Trophoblast cell (in vitro differentiated cells and primary cell): ENCODE results near the gene TRAF2.

Experiments
- DNase-seq, 2 donors: peaks; one replicate each; pipeline ENCODE4 v3.0.0-alpha.2; 2016
- H2AFZ ChIP-seq: 2 replicates; pipeline ENCODE4 v1.6.1; 2013; ENCODE audit warnings: low read length, moderate library complexity, mild to moderate bottlenecking; ENCODE audit not compliant: insufficient read depth, poor library complexity
- H2AK5ac ChIP-seq: 2 replicates; pipeline ENCODE4 v1.6.1; 2013; ENCODE audit warnings: mild to moderate bottlenecking, low read length
- H2BK120ac ChIP-seq: 2 replicates; pipeline ENCODE4 v1.6.1; 2013; ENCODE audit warnings: low read length, mild to moderate bottlenecking, moderate library complexity; ENCODE audit not compliant: insufficient read depth, poor library complexity
- H2BK12ac ChIP-seq: 2 replicates; pipeline ENCODE4 v1.6.1; 2013; ENCODE audit warnings: mild to moderate bottlenecking, low read length, moderate library complexity
- H2BK5ac ChIP-seq: 2 replicates; pipeline ENCODE4 v1.6.1; 2013; ENCODE audit warnings: low read length, low read depth, moderate library complexity, mild to moderate bottlenecking; ENCODE audit not compliant: poor library complexity
- H3K14ac ChIP-seq: 2 replicates; pipeline ENCODE4 v1.6.1; 2013; ENCODE audit warnings: mild to moderate bottlenecking, low read length
- H3K18ac ChIP-seq: 2 replicates; pipeline ENCODE4 v1.6.1; 2013; ENCODE audit warnings: mild to moderate bottlenecking, low read length
- H3K23ac ChIP-seq: 2 replicates; pipeline ENCODE4 v1.6.1; 2013; ENCODE audit warnings: low read length
- H3K27ac ChIP-seq: 2 replicates; pipeline ENCODE4 v1.5.1; 2013; ENCODE audit warnings: low read depth, mild to moderate bottlenecking, inconsistent platforms, low read length, moderate library complexity
- H3K27me3 ChIP-seq: 2 replicates; pipeline ENCODE4 v1.6.1; 2013; ENCODE audit warnings: inconsistent platforms, mild to moderate bottlenecking, low read length, moderate library complexity; ENCODE audit not compliant: insufficient read depth
- H3K36me3 ChIP-seq, 2 experiments: 1 replicate in 1 of 2; 2 replicates in 1 of 2; pipeline ENCODE4 v1.6.1; 2013; ENCODE audit warnings: low read length in 2 of 2, mild to moderate bottlenecking in 2 of 2, moderate library complexity in 1 of 2; ENCODE audit not compliant: insufficient read depth in 2 of 2, control insufficient read depth in 1 of 2
- H3K4ac ChIP-seq: 2 replicates; pipeline ENCODE4 v1.6.1; 2013; ENCODE audit warnings: low read depth, mild to moderate bottlenecking, low read length, moderate library complexity
- H3K4me1 ChIP-seq, 2 experiments: 1 replicate in 1 of 2; 2 replicates in 1 of 2; pipeline ENCODE4 v1.6.1; 2013; ENCODE audit warnings: low read length in 2 of 2, mild to moderate bottlenecking in 2 of 2, moderate library complexity in 1 of 2; ENCODE audit not compliant: insufficient read depth in 2 of 2, control insufficient read depth in 1 of 2
- H3K4me2 ChIP-seq: 2 replicates; pipeline ENCODE4 v1.6.1; 2013; ENCODE audit warnings: inconsistent platforms, mild to moderate bottlenecking, low read length, moderate library complexity
- H3K4me3 ChIP-seq: 2 replicates; pipeline ENCODE4 v1.5.1; 2013; ENCODE audit warnings: mild to moderate bottlenecking, low read depth, low read length, inconsistent platforms
- H3K79me1 ChIP-seq: one replicate; pipeline ENCODE4 v1.6.1; 2013; ENCODE audit warnings: low read length
- H3K79me2 ChIP-seq: 2 replicates; pipeline ENCODE4 v1.6.1; 2013; ENCODE audit warnings: low read length, mild to moderate bottlenecking; ENCODE audit not compliant: control insufficient read depth, insufficient read depth, poor library complexity
- H3K9ac ChIP-seq: 2 replicates; pipeline ENCODE4 v1.6.1; 2013; ENCODE audit warnings: mild to moderate bottlenecking, low read length
- H3K9me3 ChIP-seq: 2 replicates; pipeline ENCODE4 v1.6.1; 2013; ENCODE audit warnings: low read depth, mild to moderate bottlenecking, control low read depth, inconsistent platforms, low read length; ENCODE audit not compliant: insufficient read depth
- H4K12ac ChIP-seq: 2 replicates; pipeline ENCODE4 v1.6.1; 2013; ENCODE audit warnings: low read depth, mild to moderate bottlenecking, low read length, moderate library complexity
- H4K8ac ChIP-seq: 2 replicates; pipeline ENCODE4 v1.6.1; 2013; ENCODE audit warnings: low read depth, mild to moderate bottlenecking, low read length, moderate library complexity
- H4K91ac ChIP-seq: one replicate; pipeline ENCODE4 v1.6.1; 2013; ENCODE audit warnings: low read depth, mild to moderate bottlenecking, low read length, moderate library complexity
- WGBS: extraction: QIAGEN DNeasy Blood & Tissue Kit; methylation state at CpG from one replicate; pipeline ENCODE4 v1.1.7; 2013; ENCODE audit warnings: missing lambda C conversion rate; ENCODE audit not compliant: insufficient read length, insufficient coverage; ENCODE audit errors: extremely low coverage; 5-methylcytosine and 5-hydroxymethylcytosine counted together

Gene TRAF2

DNA sequence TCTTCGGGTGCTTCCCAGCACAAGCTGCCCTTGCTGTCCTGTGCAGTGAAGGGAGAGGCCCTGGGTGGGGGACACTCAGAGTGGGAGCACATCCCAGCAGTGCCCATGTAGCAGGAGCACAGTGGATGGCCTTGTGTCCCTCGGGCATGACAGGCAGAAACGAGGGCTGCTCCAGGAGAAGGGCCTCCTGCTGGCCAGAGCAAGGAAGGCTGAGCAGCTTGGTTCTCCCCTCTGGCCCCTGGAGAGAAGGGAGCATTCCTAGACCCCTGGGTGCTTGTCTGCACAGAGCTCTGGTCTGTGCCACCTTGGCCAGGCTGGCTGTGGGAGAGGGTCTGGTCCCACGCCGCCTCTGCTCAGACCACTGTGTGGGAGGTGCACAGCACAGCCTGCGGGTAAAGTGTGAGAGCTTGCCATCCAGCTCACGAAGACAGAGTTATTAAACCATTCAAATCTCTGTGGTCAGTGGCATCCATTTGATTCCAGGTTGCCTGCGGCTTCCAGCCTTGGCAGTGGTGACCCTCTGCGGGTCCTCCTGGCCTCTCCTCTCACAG lies 39.9 kb downstream of the TRAF2 start:
- H3K14ac ChIP-seq, result peak overlapping the region; percentile 21
- no peak overlapping the region for H3K4me2 ChIP-seq
- peaks cover 46 to 62% of the 10 kb centered on the region in 2 experiments for H3K36me3 ChIP-seq
- no peaks in the 10 kb centered on the region for H3K79me2 ChIP-seq
- no peak overlapping the region for H3K4ac ChIP-seq
- peak overlapping the region; percentile 52 for H4K8ac ChIP-seq
- peak overlapping the region; percentile 55 for H2BK120ac ChIP-seq
- peaks cover 5% of the 10 kb centered on the region for H3K79me1 ChIP-seq
- no peaks in the 10 kb centered on the region for H3K27me3 ChIP-seq
- peaks cover 8 to 14% of the 10 kb centered on the region in 2 experiments for H3K4me1 ChIP-seq
- no peak overlapping the region for H3K9ac ChIP-seq
- no peak for DNase-seq
- H3K23ac ChIP-seq, result no peak overlapping the region
- H4K91ac ChIP-seq, result peak overlapping the region; percentile 85
- H2AFZ ChIP-seq, result no peak overlapping the region
- no peak overlapping the region for H2AK5ac ChIP-seq
- no CpG with 5 or more reads among the region's 9 CpGs for WGBS
- H3K9me3 ChIP-seq, result peaks cover 2% of the 10 kb centered on the region
- H3K4me3 ChIP-seq, result no peak overlapping the region
- H4K12ac ChIP-seq, result peak overlapping the region; percentile 35
- no peak overlapping the region for H2BK12ac ChIP-seq
- H3K18ac ChIP-seq, result peak overlapping the region; percentile 73
- no peak overlapping the region for H3K27ac ChIP-seq
- no peak overlapping the region for H2BK5ac ChIP-seq

DNA sequence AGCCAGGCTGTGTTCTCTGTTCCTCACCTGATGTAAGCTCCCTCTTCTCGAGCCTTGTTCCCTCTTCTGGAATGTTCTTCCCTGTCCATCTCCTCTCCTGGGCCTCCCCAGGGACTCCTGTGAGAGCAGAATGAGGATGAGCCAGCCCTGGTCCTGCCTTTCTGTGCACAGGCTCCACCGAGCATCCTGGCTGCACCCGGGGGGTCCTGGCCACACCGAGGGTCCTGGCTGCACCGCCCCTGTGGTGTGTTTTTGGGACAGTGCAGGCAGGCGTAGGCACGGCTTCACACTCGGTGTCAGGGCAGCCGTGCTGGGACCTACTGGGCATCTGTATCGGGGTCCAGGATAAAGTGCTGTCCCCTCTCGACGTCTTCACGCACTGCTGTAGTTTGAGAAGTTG lies 40.4 kb downstream of the TRAF2 start:
- peak overlapping the region; percentile 17 for H4K91ac ChIP-seq
- H3K4me2 ChIP-seq, result no peak overlapping the region
- no peak overlapping the region for H4K12ac ChIP-seq
- H3K36me3 ChIP-seq, result peaks cover 42 to 59% of the 10 kb centered on the region in 2 experiments
- H3K14ac ChIP-seq, result no peak overlapping the region
- H3K18ac ChIP-seq, result no peak overlapping the region
- no peak overlapping the region for H3K27ac ChIP-seq
- H3K79me1 ChIP-seq, result peaks cover 5% of the 10 kb centered on the region
- H3K23ac ChIP-seq, result no peak overlapping the region
- peaks cover 8 to 14% of the 10 kb centered on the region in 2 experiments for H3K4me1 ChIP-seq
- no peak overlapping the region for H2AK5ac ChIP-seq
- no peak overlapping the region for H3K9ac ChIP-seq
- H4K8ac ChIP-seq, result no peak overlapping the region
- no peak overlapping the region for H2AFZ ChIP-seq
- no peak for DNase-seq
- no peak overlapping the region for H2BK120ac ChIP-seq
- H3K27me3 ChIP-seq, result no peaks in the 10 kb centered on the region
- H3K4me3 ChIP-seq, result no peak overlapping the region
- H3K4ac ChIP-seq, result no peak overlapping the region
- no peaks in the 10 kb centered on the region for H3K79me2 ChIP-seq
- H3K9me3 ChIP-seq, result peaks cover 2% of the 10 kb centered on the region
- H2BK12ac ChIP-seq, result no peak overlapping the region
- no CpG with 5 or more reads among the region's 13 CpGs for WGBS
- H2BK5ac ChIP-seq, result no peak overlapping the region

DNA sequence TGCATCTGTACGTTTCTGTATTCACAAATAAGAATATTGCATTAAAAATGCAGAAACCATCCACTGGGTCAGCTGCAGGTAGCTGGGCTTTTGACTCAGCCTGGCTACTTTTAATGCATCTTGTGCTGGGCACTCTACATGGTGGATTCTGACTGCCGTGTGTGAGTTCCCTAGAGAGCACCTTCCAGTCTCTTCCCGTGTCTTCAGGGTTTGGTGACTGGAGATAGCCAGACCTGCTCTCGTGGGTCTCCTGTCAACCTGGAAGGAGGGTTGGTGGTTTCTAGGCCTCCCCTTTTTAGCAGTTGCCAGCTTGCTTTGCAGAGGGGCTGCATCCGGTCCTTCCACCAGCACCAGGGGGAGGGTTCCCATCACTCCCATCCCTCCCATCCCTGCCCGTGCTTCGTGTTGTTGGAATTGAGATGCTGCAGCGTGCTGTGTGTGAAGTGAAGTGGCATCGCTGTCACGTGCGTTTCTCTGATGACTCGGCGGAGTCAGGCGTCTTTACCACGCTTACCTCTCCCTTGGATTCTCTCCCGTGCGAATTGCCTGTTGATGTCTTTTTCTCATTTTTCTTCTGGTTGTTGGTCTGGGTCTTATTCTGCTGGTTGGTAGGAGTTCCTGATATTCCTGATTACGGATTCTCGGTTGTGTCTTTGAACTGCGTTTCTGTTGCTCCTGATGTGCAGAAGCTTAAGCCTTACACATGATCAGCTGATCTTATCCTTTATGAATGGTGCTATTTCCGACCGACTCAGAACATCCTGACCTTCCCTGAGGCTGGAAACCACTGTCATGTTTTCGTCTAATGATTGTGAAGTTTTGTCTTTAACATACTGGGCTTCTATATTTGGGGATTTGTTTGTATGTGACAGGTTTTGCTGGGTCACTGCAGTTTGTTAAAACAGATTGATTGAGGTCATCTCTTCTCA lies 41.3 kb downstream of the TRAF2 start:
- WGBS, result no CpG with 5 or more reads among the region's 23 CpGs
- Histone ChIP-seq H3K27ac (no peak overlapping the region), H3K9me3 (no peaks in the 10 kb centered on the region), H4K91ac (no peak overlapping the region), H3K4me2 (no peak overlapping the region), H3K27me3 (no peaks in the 10 kb centered on the region), H3K4ac (no peak overlapping the region), H3K23ac (no peak overlapping the region), H3K79me2 (no peaks in the 10 kb centered on the region), H2BK120ac (no peak overlapping the region), H3K79me1 (peaks cover 5% of the 10 kb centered on the region), H4K12ac (no peak overlapping the region), H3K18ac (no peak overlapping the region), H2AK5ac (no peak overlapping the region), H2AFZ (no peak overlapping the region), H3K36me3 (peaks cover 40 to 51% of the 10 kb centered on the region in 2 experiments), H2BK5ac (no peak overlapping the region), H3K4me3 (no peak overlapping the region), H3K4me1 (peaks cover 8 to 14% of the 10 kb centered on the region in 2 experiments), H4K8ac (no peak overlapping the region), H3K14ac (no peak overlapping the region), H2BK12ac (no peak overlapping the region), H3K9ac (no peak overlapping the region)
- peak in 1 of 2 donors; percentile 46 for DNase-seq

DNA sequence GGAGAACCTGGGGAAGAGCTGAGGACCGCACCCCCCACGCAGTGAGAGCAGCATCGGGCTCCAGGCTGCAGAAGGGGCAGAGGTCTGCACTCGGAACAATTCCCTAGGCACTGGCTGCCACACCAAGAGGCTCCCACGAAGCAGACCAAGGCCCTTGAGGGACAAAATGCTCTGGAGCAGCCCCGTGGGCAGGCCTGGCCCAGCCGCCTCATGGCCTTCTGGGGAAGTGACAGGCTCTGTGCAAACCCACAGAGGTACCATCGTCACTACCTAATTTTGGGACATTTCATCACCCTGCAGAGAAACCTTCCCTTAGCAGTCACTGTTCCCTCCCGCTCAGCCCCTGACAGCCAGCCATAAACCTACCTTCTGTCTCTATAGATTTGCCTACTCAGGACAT lies 42.3 kb downstream of the TRAF2 start:
- Histone ChIP-seq H2AK5ac (no peak overlapping the region), H3K4ac (no peak overlapping the region), H3K23ac (no peak overlapping the region), H3K9ac (no peak overlapping the region), H3K4me1 (peaks cover 8 to 14% of the 10 kb centered on the region in 2 experiments), H3K18ac (no peak overlapping the region), H2BK5ac (peak overlapping the region; percentile 14), H2BK120ac (no peak overlapping the region), H2AFZ (no peak overlapping the region), H3K27me3 (no peaks in the 10 kb centered on the region), H4K8ac (no peak overlapping the region), H3K4me3 (no peak overlapping the region), H3K79me1 (peaks cover 5% of the 10 kb centered on the region), H2BK12ac (no peak overlapping the region), H3K79me2 (no peaks in the 10 kb centered on the region), H4K91ac (peak overlapping the region; percentile 41), H3K14ac (no peak overlapping the region), H3K4me2 (no peak overlapping the region), H3K27ac (no peak overlapping the region), H4K12ac (no peak overlapping the region), H3K9me3 (no peaks in the 10 kb centered on the region), H3K36me3 (peaks cover 35 to 48% of the 10 kb centered on the region in 2 experiments)
- no CpG with 5 or more reads among the region's 9 CpGs for WGBS
- no peak for DNase-seq
